Measurements from ENCODE around the gene CLDN22.

DNA sequence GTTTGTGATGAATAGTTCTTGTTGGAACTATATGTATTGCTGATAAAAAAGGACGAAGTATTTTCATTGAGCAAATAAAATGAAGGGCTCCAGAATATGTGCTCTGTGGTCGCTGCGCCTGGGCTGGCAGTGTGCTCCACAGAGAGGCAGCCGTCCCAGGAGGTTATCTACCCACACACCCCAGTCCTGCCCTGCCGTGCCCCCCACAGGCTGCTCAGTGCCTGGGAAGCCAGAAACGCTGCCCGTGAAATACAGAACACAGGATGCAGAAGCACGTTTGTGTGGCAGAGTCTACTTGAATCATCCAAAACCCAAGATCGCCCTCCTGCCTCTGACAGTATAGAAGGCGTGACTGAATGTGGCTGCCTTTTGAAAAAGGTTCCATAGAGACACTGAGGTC is 1.4 kb downstream of the CLDN22 start:
- TF ChIP-seq, protein P1, sequence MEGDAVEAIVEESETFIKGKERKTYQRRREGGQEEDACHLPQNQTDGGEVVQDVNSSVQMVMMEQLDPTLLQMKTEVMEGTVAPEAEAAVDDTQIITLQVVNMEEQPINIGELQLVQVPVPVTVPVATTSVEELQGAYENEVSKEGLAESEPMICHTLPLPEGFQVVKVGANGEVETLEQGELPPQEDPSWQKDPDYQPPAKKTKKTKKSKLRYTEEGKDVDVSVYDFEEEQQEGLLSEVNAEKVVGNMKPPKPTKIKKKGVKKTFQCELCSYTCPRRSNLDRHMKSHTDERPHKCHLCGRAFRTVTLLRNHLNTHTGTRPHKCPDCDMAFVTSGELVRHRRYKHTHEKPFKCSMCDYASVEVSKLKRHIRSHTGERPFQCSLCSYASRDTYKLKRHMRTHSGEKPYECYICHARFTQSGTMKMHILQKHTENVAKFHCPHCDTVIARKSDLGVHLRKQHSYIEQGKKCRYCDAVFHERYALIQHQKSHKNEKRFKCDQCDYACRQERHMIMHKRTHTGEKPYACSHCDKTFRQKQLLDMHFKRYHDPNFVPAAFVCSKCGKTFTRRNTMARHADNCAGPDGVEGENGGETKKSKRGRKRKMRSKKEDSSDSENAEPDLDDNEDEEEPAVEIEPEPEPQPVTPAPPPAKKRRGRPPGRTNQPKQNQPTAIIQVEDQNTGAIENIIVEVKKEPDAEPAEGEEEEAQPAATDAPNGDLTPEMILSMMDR (IDR thresholded peaks at IDR 0.05) = no peak
- TF ChIP-seq EZH2 (IDR thresholded peaks at IDR 0.05; ENCODE audit: borderline replicate concordance, insufficient read depth, low read depth, low read length, poor library complexity, severe bottlenecking) = no peak

All from B cell (primary cell).